Measurements from ENCODE around the gene CFAP20DC.

CFAP20DC gene

GRCh38 chr3:59082106-59082505 lies 32.3 kb upstream of the CFAP20DC start:
- no peak for TF ChIP-seq CTCF (conservative IDR thresholded peaks at IDR 0.05; ENCODE audit: low read depth)
- CTCF ChIA-PET: no interaction called here
- H3K27ac ChIP-seq: no peak overlapping the region
- POLR2A ChIA-PET (ENCODE audit: low non-redundant PET): no interaction called here
- no peak for DNase-seq (ENCODE audit: low spot score)

- no peak for TF ChIP-seq CTCF (conservative IDR thresholded peaks at IDR 0.05; ENCODE audit: low read depth)
- H3K27ac ChIP-seq: no peak overlapping the region
- ChIA-PET POLR2A (ENCODE audit: low non-redundant PET) (no interaction called here), CTCF (no interaction called here)
- peak; percentile 3 for DNase-seq (ENCODE audit: low spot score)
Observed at GRCh38 chr3:59081071-59081470, 31.2 kb upstream of the CFAP20DC start.

- no peak for TF ChIP-seq CTCF (conservative IDR thresholded peaks at IDR 0.05; ENCODE audit: low read depth)
- CTCF ChIA-PET: interaction anchor here (0.6 kb wide), 1 partner anchor 721 kb away, joined by 3 read pairs; no protein-coding TSS in a partner anchor
- H3K27ac ChIP-seq: no peak overlapping the region
- POLR2A ChIA-PET (ENCODE audit: low non-redundant PET): no interaction called here
- no peak for DNase-seq (ENCODE audit: low spot score)
Observed at GRCh38 chr3:59079962-59080361, 30.1 kb upstream of the CFAP20DC start.

GRCh38 chr3:59074764-59075163 lies 24.9 kb upstream of the CFAP20DC start:
- ChIA-PET CTCF (no interaction called here), POLR2A (ENCODE audit: low non-redundant PET) (no interaction called here)
- no peak for DNase-seq (ENCODE audit: low spot score)
- TF ChIP-seq CTCF (conservative IDR thresholded peaks at IDR 0.05; ENCODE audit: low read depth): no peak
- H3K27ac ChIP-seq: no peak overlapping the region

GRCh38 chr3:59072681-59073080 lies 22.9 kb upstream of the CFAP20DC start:
- no peak for DNase-seq (ENCODE audit: low spot score)
- ChIA-PET POLR2A (ENCODE audit: low non-redundant PET) (no interaction called here), CTCF (interaction anchor here (0.6 kb wide), 1 partner anchor 78 kb away, joined by 8 read pairs; no protein-coding TSS in a partner anchor)
- H3K27ac ChIP-seq: no peak overlapping the region
- no peak for TF ChIP-seq CTCF (conservative IDR thresholded peaks at IDR 0.05; ENCODE audit: low read depth)

- ChIA-PET POLR2A (ENCODE audit: low non-redundant PET) (no interaction called here), CTCF (no interaction called here)
- no peak for DNase-seq (ENCODE audit: low spot score)
- TF ChIP-seq CTCF (conservative IDR thresholded peaks at IDR 0.05; ENCODE audit: low read depth): no peak
- H3K27ac ChIP-seq: no peak overlapping the region
Observed at GRCh38 chr3:59069838-59070237, 20.0 kb upstream of the CFAP20DC start.

GRCh38 chr3:59065240-59065639 lies 15.4 kb upstream of the CFAP20DC start:
- no peak overlapping the region for H3K27ac ChIP-seq
- no peak for TF ChIP-seq CTCF (conservative IDR thresholded peaks at IDR 0.05; ENCODE audit: low read depth)
- no peak for DNase-seq (ENCODE audit: low spot score)
- ChIA-PET CTCF (interaction anchor here (0.7 kb wide), 1 partner anchor 39 kb away, joined by 3 read pairs; no protein-coding TSS in a partner anchor), POLR2A (ENCODE audit: low non-redundant PET) (no interaction called here)

Measured in RWPE1 (cell line).